HEK293 (cell line): Measurements from ENCODE around the gene TMEM150C.

Experiments
- CTCF ChIP-seq: fragments of 450-650 bp; formaldehyde crosslinking; IDR thresholded peaks from 2 replicates; pipeline ENCODE4 v1.5.1; 2016; ENCODE audit warnings: missing biosample characterization, missing genetic modification characterization
- PATZ1 ChIP-seq: fragments of 450-650 bp; formaldehyde crosslinking; IDR thresholded peaks from 2 replicates; pipeline ENCODE4 v1.5.1; 2016; ENCODE audit warnings: missing biosample characterization, missing genetic modification characterization
- TSHZ1 ChIP-seq: fragments of 450-650 bp; formaldehyde crosslinking; IDR thresholded peaks from 2 replicates; pipeline ENCODE4 v1.5.1; 2016; ENCODE audit warnings: missing biosample characterization, missing genetic modification characterization, borderline replicate concordance
- ZBTB1 ChIP-seq: fragments of 450-650 bp; formaldehyde crosslinking; IDR thresholded peaks from 2 replicates; pipeline ENCODE4 v1.5.1; 2016; ENCODE audit warnings: missing biosample characterization, missing genetic modification characterization
- ZFP41 ChIP-seq: fragments of 450-650 bp; formaldehyde crosslinking; IDR thresholded peaks from 2 replicates; pipeline ENCODE4 v1.5.1; 2016; ENCODE audit warnings: missing biosample characterization, missing genetic modification characterization, borderline replicate concordance
- ZNF280D ChIP-seq: fragments of 450-650 bp; formaldehyde crosslinking; IDR thresholded peaks from 2 replicates; pipeline ENCODE4 v1.5.1; 2016; ENCODE audit warnings: missing biosample characterization, missing genetic modification characterization
- ZNF561 ChIP-seq: fragments of 450-650 bp; IDR thresholded peaks from 2 replicates; pipeline ENCODE4 v1.5.1; 2018; ENCODE audit warnings: missing biosample characterization, missing genetic modification characterization, borderline replicate concordance

GRCh38 chr4:82551734-82552133 is 10.1 kb downstream of the TMEM150C start:
- TF ChIP-seq ZFP41 (tag by site-specific recombination) (no peak), ZNF280D (tag by site-specific recombination) (no peak), CTCF (tag by site-specific recombination) (no peak), TSHZ1 (tag by site-specific recombination) (no peak), ZBTB1 (tag by site-specific recombination) (no peak), PATZ1 (no peak), ZNF561 (tag by site-specific recombination) (no peak)
